GM19023 (cell line): ENCODE measurements around the gene KCNIP4.

ENCODE experiments used
- ATAC-seq: cut with Tn5 transposase; IDR thresholded peaks from one replicate; pipeline ENCODE4 v1.9.1; 2021; ENCODE audit warnings: mild to moderate bottlenecking, moderate library complexity; ENCODE audit not compliant: unreplicated experiment

Gene KCNIP4

DNA sequence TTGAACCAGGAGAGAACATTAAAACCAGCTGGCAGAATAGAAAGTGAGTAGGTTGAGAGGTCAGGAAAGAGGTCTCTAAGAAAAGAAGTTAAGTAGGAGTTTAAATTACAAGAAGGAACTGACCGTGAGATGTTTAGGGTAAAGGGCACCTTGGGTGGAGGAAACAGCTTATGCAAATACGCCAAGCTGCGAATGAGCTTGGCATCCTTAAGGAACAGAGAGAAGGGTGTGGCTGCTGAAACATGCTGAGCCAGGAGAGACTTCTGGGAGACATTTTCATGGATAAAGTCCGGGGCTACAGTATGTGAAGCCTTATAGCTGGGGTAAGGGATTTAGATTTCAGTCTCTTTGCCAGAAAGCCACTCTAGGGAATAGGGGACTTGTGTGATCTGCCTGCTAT lies 249.1 kb downstream of the KCNIP4 start:
- ATAC-seq = no peak

- no peak for ATAC-seq
Observed at GRCh38 chr4:21697583-21697982, 251.0 kb downstream of the KCNIP4 start.

DNA sequence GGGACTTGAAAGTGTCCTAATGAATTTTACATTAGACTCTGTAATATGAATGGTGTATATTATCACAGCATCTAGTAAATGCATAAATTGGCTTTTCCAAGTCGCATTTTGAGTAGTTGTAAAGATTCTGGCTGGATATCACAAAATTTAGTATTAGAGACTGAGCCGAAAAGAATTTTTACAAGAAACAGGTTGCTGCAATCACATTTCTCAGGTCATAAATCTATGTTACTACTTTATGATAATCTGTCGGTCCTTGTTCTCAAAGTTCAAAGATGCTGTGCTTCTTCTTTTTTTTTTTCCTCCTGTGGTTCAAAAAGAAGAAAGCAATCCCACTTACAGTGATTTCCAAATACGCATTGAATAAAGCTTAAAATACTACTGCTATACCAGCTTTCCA lies 253.4 kb downstream of the KCNIP4 start:
- no peak for ATAC-seq

DNA sequence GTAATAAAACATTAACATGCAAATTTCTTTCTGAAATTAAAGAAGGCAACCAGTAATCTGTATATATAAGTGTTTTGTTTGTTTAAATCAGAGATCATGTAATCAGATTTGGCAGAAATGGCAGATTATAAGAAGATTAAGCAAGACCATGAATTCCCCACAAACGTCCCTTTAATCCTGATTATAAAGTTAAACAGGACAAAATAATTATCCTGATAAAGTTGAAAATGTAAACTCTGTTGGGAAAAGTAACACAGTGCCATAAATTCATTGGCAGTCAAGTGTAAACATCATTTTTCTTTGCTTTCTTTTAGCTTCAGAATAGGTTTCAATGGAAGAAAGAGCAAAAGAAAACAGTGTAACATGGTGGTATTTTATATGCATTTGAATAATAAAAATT lies 256.3 kb downstream of the KCNIP4 start:
- ATAC-seq = no peak

- ATAC-seq = no peak
Observed at GRCh38 chr4:21688596-21689265, 259.8 kb downstream of the KCNIP4 start.

DNA sequence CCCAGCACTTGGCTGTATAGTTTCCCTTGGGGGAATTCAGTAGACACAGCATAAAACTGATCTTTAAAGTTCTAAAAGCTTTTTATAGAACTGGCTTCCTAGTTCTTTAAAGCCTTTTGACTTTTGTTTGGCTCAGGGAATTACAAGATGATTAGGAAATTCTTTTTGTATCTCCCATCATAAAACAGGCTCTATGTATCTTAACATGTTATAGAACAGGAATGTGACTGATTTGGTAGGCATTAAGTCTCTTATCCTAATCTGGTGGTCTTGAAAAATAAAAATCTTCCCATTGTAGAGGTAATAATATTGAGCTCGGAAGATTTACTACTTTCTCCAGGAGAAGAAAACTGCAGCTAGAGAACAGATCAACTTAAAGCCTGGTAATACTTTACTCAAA lies 262.7 kb downstream of the KCNIP4 start:
- no peak for ATAC-seq

DNA sequence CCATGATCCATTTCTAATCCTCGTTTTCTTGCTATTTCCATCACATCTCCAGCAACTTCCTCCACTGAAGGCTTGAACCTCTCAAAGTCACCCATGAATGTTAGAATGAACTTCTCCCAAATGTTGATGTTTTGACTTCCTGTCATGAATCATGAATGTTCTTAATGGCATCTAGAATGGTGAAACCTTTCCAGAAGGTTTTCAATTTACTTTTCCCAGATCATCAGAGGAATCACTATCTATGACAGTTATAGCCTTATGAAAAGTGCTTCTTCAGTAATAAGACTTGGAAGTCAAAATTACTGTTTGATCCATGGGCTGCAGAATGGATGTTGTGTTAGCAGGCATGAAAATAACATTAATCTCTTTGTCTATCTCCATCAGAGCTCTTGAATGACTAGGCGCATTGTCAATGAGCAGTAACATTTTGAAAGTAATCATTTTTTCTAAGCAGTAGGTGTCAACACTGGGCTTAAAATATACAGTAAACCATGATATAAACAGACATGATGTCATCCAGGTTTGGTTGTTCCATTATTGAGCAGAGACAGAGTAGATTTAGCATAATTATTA lies 268.2 kb downstream of the KCNIP4 start:
- ATAC-seq = no peak

GRCh38 chr4:21678711-21679110 lies 269.9 kb downstream of the KCNIP4 start:
- no peak for ATAC-seq

- ATAC-seq = no peak
Observed at GRCh38 chr4:21677173-21677572, 271.4 kb downstream of the KCNIP4 start.

- no peak for ATAC-seq
Observed at GRCh38 chr4:21664355-21664754, 284.2 kb downstream of the KCNIP4 start.

DNA sequence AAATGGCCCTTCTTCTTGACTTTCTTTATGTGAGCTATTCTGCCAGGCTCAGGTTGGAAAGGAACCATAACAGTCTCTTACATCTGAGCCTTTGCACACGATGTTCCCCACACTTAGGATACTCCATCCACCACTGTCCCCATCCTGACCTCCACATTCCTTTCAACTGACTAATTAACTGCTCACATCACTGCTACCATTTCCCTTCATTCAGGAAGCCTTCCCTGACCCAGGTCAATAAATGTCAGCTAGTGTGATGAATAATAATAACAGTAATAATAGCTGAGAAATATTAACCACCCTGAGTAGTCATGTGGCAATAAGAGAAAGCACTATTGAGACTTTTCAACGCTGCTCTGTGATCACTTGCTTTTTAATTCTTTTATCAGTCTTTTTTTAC lies 291.7 kb downstream of the KCNIP4 start:
- no peak for ATAC-seq

DNA sequence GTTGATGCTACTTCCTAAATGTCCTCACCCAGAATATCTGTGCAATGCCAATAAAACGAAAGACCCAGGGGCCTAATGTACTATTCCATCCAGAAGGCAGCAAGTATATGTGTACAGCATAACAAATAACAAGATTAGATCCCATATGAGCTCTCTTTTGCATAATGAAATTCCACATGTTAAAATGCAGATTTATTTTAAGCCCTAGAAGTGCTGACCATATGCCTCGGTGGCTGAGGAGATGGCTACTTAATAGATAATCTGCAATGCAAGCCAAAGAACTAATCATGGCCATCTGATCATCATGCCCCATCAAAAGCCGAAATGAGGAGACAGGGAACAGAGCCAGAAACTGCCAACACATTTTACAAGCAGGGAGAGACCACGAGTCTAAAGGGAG lies 293.5 kb downstream of the KCNIP4 start:
- no peak for ATAC-seq

- ATAC-seq = no peak
Observed at GRCh38 chr4:21652508-21653231, 295.9 kb downstream of the KCNIP4 start.

DNA sequence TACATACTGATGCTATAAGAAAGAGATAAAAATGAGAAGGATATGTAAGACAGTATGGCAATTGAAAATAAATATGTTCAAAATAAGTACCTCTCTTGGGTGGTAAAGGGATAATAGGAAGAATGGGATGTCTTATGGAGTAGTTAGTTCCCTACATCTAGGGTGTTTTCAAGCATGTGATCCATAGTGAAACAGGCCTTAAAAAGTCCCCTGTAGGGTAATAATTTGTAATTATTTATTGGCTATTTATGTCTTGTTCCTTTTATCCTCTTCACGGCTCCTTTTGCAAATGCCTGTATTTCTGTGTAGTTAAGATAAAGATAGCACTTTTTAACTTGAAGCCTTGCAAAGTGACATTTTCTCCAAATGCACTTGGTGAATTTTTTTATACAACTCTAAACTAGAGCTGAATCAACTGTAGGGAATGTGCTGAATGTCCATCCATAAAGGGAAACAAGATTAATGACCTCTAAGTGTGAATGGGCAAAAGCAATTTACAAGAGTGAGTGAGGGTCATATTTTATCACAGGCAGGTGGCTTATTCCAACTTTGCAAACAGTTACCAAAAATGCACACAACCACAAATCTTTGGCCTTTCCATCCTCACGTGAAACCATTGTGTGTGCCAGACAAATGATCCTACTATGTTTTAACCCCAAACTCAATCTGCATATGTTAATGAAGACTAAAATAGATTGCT lies 299.0 kb downstream of the KCNIP4 start:
- no peak for ATAC-seq

DNA sequence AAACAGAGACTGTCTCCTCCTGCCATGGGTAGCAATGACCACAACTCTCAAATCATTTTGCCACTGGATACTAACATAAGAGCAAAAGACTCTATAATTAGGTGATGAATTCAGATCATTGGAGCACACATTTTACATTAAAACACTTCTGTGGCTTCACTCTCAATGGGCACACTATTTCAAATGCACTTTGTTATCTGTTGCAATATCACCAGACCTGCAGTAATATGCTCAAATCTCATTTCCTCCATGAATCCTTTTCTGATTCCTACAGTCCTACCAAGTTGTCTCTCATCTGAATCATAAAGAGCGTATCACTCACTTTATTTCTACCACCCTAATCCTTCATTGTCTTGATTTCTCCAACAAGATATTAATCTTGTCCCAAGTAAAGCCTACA lies 302.8 kb downstream of the KCNIP4 start:
- no peak for ATAC-seq

GRCh38 chr4:21641696-21642095 lies 306.9 kb downstream of the KCNIP4 start:
- no peak for ATAC-seq

DNA sequence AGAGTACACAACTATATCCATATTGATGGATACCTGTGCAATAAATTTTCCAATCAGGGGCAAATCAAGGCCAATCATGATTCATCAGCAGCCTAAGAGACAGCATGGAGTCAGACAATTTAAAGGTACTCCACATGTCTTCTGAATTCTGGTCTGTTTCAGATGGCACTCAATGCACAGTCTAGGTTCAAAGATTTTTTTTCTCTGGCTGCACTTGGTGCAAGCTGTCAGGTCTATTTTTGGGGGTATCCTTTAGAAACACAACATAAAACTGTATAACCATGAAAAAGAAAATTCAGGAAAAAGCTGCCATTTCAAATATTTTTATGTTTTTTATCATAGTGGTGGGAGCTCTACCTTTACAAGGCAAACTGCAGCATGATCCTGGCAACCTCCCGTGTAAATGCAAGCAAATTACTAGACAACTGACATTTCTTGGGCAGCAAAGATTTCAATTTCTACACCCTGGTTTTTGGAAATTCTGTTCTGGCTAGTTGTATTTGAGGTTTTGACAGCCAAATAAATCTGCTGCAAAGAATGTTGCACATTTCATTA lies 310.3 kb downstream of the KCNIP4 start:
- no peak for ATAC-seq

DNA sequence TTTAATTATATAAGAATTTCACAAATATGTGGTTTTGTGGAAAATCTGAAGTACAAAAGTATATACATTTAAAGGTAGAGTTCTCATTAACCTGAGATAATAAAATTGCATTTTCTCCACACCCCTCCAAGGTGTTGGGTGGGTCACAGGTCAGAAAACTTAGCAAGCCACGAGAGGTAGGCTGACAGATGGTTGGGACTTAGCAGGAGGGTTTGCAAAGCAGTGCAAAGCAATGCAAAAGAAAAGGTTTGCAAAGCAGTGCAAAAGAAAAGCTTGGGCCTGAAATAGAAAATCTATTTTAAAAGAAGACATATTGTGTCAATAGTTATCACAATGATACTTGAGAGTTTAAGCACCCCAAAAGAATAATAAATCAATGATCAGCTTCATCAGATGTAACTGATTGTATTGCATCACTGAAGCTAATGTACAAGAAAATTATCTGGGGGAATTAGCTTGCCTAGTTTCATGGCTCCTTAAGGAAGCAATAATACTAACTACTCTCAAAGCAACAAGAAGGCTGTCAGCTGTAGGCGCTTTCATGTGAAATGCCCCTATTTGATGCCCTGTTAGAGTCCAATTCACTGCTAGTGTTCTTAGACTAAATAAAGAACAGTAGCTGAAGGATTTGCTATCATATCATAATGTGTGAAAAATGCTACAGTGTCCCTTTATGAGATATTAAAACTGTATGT lies 319.5 kb downstream of the KCNIP4 start:
- ATAC-seq = no peak

GRCh38 chr4:21628116-21628670 lies 320.4 kb downstream of the KCNIP4 start:
- ATAC-seq = no peak

GRCh38 chr4:21625447-21625846 lies 323.1 kb downstream of the KCNIP4 start:
- no peak for ATAC-seq

DNA sequence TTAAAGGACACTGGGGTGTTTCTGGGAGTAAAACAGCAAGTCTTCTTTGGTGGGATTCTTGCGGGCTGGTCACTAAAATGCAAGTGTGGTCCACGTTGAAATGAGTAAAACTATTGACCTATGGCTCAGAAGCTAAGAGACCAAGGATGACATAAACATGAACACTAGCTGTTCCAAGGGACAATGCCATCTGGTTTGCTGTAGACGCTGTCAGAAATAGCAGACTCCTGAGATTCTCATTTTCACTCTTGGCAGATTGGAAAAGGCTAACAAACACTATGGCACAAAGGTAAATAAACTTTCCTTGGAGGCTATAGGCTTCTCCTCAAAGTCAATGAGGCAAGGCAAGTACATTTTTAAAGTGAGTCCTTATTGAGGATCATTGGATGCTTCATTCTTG lies 343.6 kb downstream of the KCNIP4 start:
- ATAC-seq = no peak
